Chondrocyte (in vitro differentiated cells): Measurements from ENCODE around the gene SORT1. TPM values are rescaled to one million over a fixed set of nuclear protein-coding genes. Genes with fewer than 3 reads are reported as not detected.
"Not testable (repeated sequence)": the region's sequence is repeated elsewhere in the genome, so short reads cannot be mapped to it uniquely, and the experiment has no call there.

Experiments used
- DNase-seq: peaks from one replicate; pipeline ENCODE4 v3.0.0; 2021; ENCODE audit warnings: mixed read lengths, low spot score
- H3K27ac Mint-ChIP-seq: one replicate; pipeline ENCODE4 v1.8.0; 2021; ENCODE audit warnings: mild to moderate bottlenecking, moderate library complexity, mixed read lengths; ENCODE audit not compliant: unreplicated experiment
- H3K27me3 Mint-ChIP-seq: 2 replicates; pipeline ENCODE4 v1.8.0; 2021; ENCODE audit warnings: low read depth, mixed read lengths
- H3K36me3 Mint-ChIP-seq: 2 replicates; pipeline ENCODE4 v1.8.0; 2021; ENCODE audit warnings: low read depth, mixed read lengths
- H3K4me1 Mint-ChIP-seq: 2 replicates; pipeline ENCODE4 v1.8.0; 2021; ENCODE audit warnings: low read depth, mild to moderate bottlenecking, mixed read lengths
- H3K4me3 Mint-ChIP-seq: one replicate; pipeline ENCODE4 v1.8.0; 2021; ENCODE audit warnings: mild to moderate bottlenecking, moderate library complexity, mixed read lengths; ENCODE audit not compliant: unreplicated experiment
- H3K9me3 Mint-ChIP-seq: 2 replicates; pipeline ENCODE4 v1.8.0; 2021; ENCODE audit warnings: low read depth, mixed read lengths
- CTCF ChIP-seq: fragments of 200-600 bp; sonication (generic); IDR thresholded peaks from 2 replicates; pipeline ENCODE4 v1.5.0; 2021; ENCODE audit warnings: antibody characterized with exemption, mild to moderate bottlenecking, moderate library complexity
- total RNA-seq: library from RNA; stranded (reverse); gene quantifications from 3 replicates; pipeline ENCODE4 v1.2.1, GENCODE V29; 2021

Gene SORT1
- total RNA-seq, 1 donor from 2014 or later, result 107 TPM

- peak overlapping the region; percentile 79 for H3K27ac Mint-ChIP-seq
- H3K36me3 Mint-ChIP-seq, result no peaks in the 10 kb centered on the region
- no peak for TF ChIP-seq CTCF
- peaks cover 9% of the 10 kb centered on the region for H3K9me3 Mint-ChIP-seq
- H3K4me1 Mint-ChIP-seq, result peaks cover 46% of the 10 kb centered on the region
- H3K4me3 Mint-ChIP-seq, result no peak overlapping the region
- DNase-seq, result no peak
- H3K27me3 Mint-ChIP-seq, result no peaks in the 10 kb centered on the region
Measured at GRCh38 chr1:109383087-109383779, 14.5 kb downstream of the SORT1 start.

- peaks cover 9% of the 10 kb centered on the region for H3K9me3 Mint-ChIP-seq
- no peak overlapping the region for H3K27ac Mint-ChIP-seq
- no peaks in the 10 kb centered on the region for H3K27me3 Mint-ChIP-seq
- no peak for TF ChIP-seq CTCF
- no peaks in the 10 kb centered on the region for H3K36me3 Mint-ChIP-seq
- DNase-seq, result no peak
- H3K4me3 Mint-ChIP-seq, result no peak overlapping the region
- H3K4me1 Mint-ChIP-seq, result peaks cover 44% of the 10 kb centered on the region
Measured at GRCh38 chr1:109381573-109381972, 16.1 kb downstream of the SORT1 start.

- no peaks in the 10 kb centered on the region for H3K27me3 Mint-ChIP-seq
- H3K9me3 Mint-ChIP-seq, result peaks cover 6% of the 10 kb centered on the region
- no peak overlapping the region for H3K27ac Mint-ChIP-seq
- no peak for DNase-seq
- no peaks in the 10 kb centered on the region for H3K36me3 Mint-ChIP-seq
- no peak overlapping the region for H3K4me3 Mint-ChIP-seq
- no peak for TF ChIP-seq CTCF
- H3K4me1 Mint-ChIP-seq, result peaks cover 44% of the 10 kb centered on the region
Measured at GRCh38 chr1:109379907-109380306, 17.8 kb downstream of the SORT1 start.

- Mint-ChIP-seq H3K36me3 (no peaks in the 10 kb centered on the region), H3K27ac (no peak overlapping the region), H3K9me3 (peaks cover 4% of the 10 kb centered on the region), H3K4me3 (no peak overlapping the region), H3K27me3 (no peaks in the 10 kb centered on the region), H3K4me1 (peaks cover 42% of the 10 kb centered on the region)
- no peak for TF ChIP-seq CTCF
- no peak for DNase-seq
Measured at GRCh38 chr1:109379422-109379821, 18.3 kb downstream of the SORT1 start.

- Mint-ChIP-seq H3K9me3 (no peaks in the 10 kb centered on the region), H3K4me3 (no peak overlapping the region), H3K27me3 (no peaks in the 10 kb centered on the region), H3K27ac (no peak overlapping the region), H3K36me3 (no peaks in the 10 kb centered on the region), H3K4me1 (peaks cover 36% of the 10 kb centered on the region)
- no peak for DNase-seq
- TF ChIP-seq CTCF, result no peak
Measured at GRCh38 chr1:109377698-109378097, 20.0 kb downstream of the SORT1 start.

GRCh38 chr1:109373696-109374095, 24.0 kb downstream of the SORT1 start:
- DNase-seq, H3K27ac Mint-ChIP-seq, H3K4me3 Mint-ChIP-seq, H3K27me3 Mint-ChIP-seq, H3K36me3 Mint-ChIP-seq, H3K9me3 Mint-ChIP-seq: not testable (repeated sequence)
- peaks cover 66% of the 10 kb centered on the region for H3K4me1 Mint-ChIP-seq
